ENCODE measurements around the gene TAAR9.

The TAAR9 gene

GRCh38 chr6:132491303-132491702 is 46.8 kb upstream of the TAAR9 start:
- TF ChIP-seq, protein P1, sequence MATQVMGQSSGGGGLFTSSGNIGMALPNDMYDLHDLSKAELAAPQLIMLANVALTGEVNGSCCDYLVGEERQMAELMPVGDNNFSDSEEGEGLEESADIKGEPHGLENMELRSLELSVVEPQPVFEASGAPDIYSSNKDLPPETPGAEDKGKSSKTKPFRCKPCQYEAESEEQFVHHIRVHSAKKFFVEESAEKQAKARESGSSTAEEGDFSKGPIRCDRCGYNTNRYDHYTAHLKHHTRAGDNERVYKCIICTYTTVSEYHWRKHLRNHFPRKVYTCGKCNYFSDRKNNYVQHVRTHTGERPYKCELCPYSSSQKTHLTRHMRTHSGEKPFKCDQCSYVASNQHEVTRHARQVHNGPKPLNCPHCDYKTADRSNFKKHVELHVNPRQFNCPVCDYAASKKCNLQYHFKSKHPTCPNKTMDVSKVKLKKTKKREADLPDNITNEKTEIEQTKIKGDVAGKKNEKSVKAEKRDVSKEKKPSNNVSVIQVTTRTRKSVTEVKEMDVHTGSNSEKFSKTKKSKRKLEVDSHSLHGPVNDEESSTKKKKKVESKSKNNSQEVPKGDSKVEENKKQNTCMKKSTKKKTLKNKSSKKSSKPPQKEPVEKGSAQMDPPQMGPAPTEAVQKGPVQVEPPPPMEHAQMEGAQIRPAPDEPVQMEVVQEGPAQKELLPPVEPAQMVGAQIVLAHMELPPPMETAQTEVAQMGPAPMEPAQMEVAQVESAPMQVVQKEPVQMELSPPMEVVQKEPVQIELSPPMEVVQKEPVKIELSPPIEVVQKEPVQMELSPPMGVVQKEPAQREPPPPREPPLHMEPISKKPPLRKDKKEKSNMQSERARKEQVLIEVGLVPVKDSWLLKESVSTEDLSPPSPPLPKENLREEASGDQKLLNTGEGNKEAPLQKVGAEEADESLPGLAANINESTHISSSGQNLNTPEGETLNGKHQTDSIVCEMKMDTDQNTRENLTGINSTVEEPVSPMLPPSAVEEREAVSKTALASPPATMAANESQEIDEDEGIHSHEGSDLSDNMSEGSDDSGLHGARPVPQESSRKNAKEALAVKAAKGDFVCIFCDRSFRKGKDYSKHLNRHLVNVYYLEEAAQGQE (IDR thresholded peaks at IDR 0.05; ENCODE audit: insufficient read depth in 1 of 2, low read depth in 2 of 2, low read length in 2 of 2): no peak

- TF ChIP-seq FOXP2 (optimal IDR thresholded peaks at IDR 0.05; ENCODE audit: borderline replicate concordance, extremely low read depth, extremely low read length, insufficient read depth) (no peak), POLR2AphosphoS5 (IDR thresholded peaks at IDR 0.05; ENCODE audit: low read depth, low read length) (no peak), SIN3A (IDR thresholded peaks at IDR 0.05; ENCODE audit: borderline replicate concordance, insufficient read depth, low read length) (no peak), TAF1 (IDR thresholded peaks at IDR 0.05; ENCODE audit: borderline replicate concordance, insufficient read depth, low read length) (no peak)
- TF ChIP-seq, protein P1 (IDR thresholded peaks at IDR 0.05; ENCODE audit: insufficient read depth in 1 of 2, low read depth in 2 of 2, low read length in 2 of 2): no peak
Observed at GRCh38 chr6:132491881-132492280, 46.2 kb upstream of the TAAR9 start.

DNA sequence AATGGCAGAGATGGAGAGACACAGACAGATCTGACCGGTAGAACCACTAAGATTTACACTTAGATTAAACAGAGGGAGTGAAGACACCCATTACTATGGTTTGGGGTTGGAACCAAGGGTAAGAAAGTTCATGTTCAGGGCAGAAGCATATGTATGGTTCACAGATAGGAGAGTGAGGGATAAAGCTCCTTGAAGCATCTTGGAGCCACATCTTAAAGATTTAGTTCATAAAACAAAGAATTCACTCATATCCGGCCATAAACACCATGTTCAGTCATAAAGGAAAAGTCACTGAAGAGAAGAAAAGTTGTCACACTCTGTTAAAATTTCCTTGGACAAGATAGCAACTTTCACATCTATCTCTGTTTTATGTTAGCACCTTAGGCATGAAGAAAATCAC is 43.1 kb upstream of the TAAR9 start:
- TF ChIP-seq FOXP2 (optimal IDR thresholded peaks at IDR 0.05; ENCODE audit: borderline replicate concordance, extremely low read depth, extremely low read length, insufficient read depth): no peak
- TF ChIP-seq, protein P1 (IDR thresholded peaks at IDR 0.05; ENCODE audit: insufficient read depth in 1 of 2, low read depth in 2 of 2, low read length in 2 of 2): no peak
- TF ChIP-seq SIN3A (IDR thresholded peaks at IDR 0.05; ENCODE audit: borderline replicate concordance, insufficient read depth, low read length): no peak
- no peak for TF ChIP-seq TAF1 (IDR thresholded peaks at IDR 0.05; ENCODE audit: borderline replicate concordance, insufficient read depth, low read length)
- no peak for TF ChIP-seq POLR2AphosphoS5 (IDR thresholded peaks at IDR 0.05; ENCODE audit: low read depth, low read length)

DNA sequence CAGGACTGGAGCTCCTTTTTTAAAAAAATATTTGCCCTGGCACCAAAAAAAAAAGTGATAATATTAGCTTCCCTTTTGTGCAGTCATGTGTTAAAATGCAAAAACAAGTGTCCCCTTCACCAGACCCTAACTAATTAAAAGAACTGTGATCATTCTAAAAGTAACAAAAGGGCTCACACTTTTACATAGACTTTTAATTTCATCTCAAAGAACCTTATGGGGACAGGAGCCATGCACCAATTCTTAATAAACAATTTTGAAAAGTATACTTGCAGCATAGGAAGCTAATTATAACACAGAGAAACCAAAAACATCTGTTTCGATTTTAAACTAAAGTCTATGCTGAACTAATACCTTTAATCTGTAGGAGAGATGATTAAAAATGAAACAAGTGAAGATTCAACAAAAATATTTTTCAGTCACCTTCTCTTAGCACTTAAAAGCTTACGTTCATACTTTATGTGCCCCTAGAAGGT is 42.4 kb upstream of the TAAR9 start:
- TF ChIP-seq, protein P1 (IDR thresholded peaks at IDR 0.05; ENCODE audit: insufficient read depth in 1 of 2, low read depth in 2 of 2, low read length in 2 of 2): no peak
- TF ChIP-seq SIN3A (IDR thresholded peaks at IDR 0.05; ENCODE audit: borderline replicate concordance, insufficient read depth, low read length): no peak
- TF ChIP-seq FOXP2 (optimal IDR thresholded peaks at IDR 0.05; ENCODE audit: borderline replicate concordance, extremely low read depth, extremely low read length, insufficient read depth): no peak
- no peak for TF ChIP-seq TAF1 (IDR thresholded peaks at IDR 0.05; ENCODE audit: borderline replicate concordance, insufficient read depth, low read length)
- TF ChIP-seq POLR2AphosphoS5 (IDR thresholded peaks at IDR 0.05; ENCODE audit: low read depth, low read length): no peak

- TF ChIP-seq POLR2AphosphoS5 (IDR thresholded peaks at IDR 0.05; ENCODE audit: low read depth, low read length) (no peak), FOXP2 (optimal IDR thresholded peaks at IDR 0.05; ENCODE audit: borderline replicate concordance, extremely low read depth, extremely low read length, insufficient read depth) (no peak), TAF1 (IDR thresholded peaks at IDR 0.05; ENCODE audit: borderline replicate concordance, insufficient read depth, low read length) (no peak), SIN3A (IDR thresholded peaks at IDR 0.05; ENCODE audit: borderline replicate concordance, insufficient read depth, low read length) (no peak)
- TF ChIP-seq, protein P1 (IDR thresholded peaks at IDR 0.05; ENCODE audit: insufficient read depth in 1 of 2, low read depth in 2 of 2, low read length in 2 of 2): no peak
Observed at GRCh38 chr6:132496519-132497180, 41.4 kb upstream of the TAAR9 start.
